Mesenchymal stem cell (in vitro differentiated cells and primary cell): ENCODE measurements around the gene TIE1.

Experiments used
- DNase-seq: peaks from one replicate; pipeline ENCODE4 v3.0.0-alpha.2; 2013
- H2AFZ ChIP-seq: one replicate; pipeline ENCODE4 v1.6.1; 2013; ENCODE audit warnings: low read depth, mild to moderate bottlenecking, control low read depth, inconsistent platforms, low read length, moderate library complexity
- H2AK5ac ChIP-seq: 2 replicates; pipeline ENCODE4 v1.6.1; 2013; ENCODE audit warnings: low read length, moderate library complexity, mild to moderate bottlenecking, inconsistent platforms; ENCODE audit not compliant: severe bottlenecking
- H2BK120ac ChIP-seq: one replicate; pipeline ENCODE4 v1.6.1; 2013; ENCODE audit warnings: low read depth, mild to moderate bottlenecking, inconsistent platforms, low read length, moderate library complexity
- H2BK12ac ChIP-seq, 2 experiments: one replicate each; pipeline ENCODE4 v1.6.1; 2013; ENCODE audit warnings: inconsistent platforms in 2 of 2, low read length in 2 of 2, mild to moderate bottlenecking in 2 of 2, moderate library complexity in 2 of 2, control low read depth in 1 of 2
- H2BK15ac ChIP-seq: one replicate; pipeline ENCODE4 v1.6.1; 2013; ENCODE audit warnings: mild to moderate bottlenecking, low read depth, inconsistent platforms; ENCODE audit not compliant: poor library complexity, severe bottlenecking
- H2BK5ac ChIP-seq: 2 replicates; pipeline ENCODE4 v1.6.1; 2013; ENCODE audit warnings: low read depth, mild to moderate bottlenecking, low read length, control low read depth, inconsistent platforms; ENCODE audit not compliant: poor library complexity, severe bottlenecking
- H3K14ac ChIP-seq, 2 experiments: one replicate each; pipeline ENCODE4 v1.6.1; 2013; ENCODE audit warnings: inconsistent platforms in 2 of 2, low read length in 2 of 2, control low read depth in 1 of 2, mild to moderate bottlenecking in 1 of 2, moderate library complexity in 1 of 2
- H3K18ac ChIP-seq, 2 experiments: one replicate each; pipeline ENCODE4 v1.6.1; 2013; ENCODE audit warnings: inconsistent platforms in 2 of 2, low read length in 2 of 2, control low read depth in 1 of 2, low read depth in 1 of 2, mild to moderate bottlenecking in 1 of 2
- H3K23ac ChIP-seq, 2 experiments: one replicate each; pipeline ENCODE4 v1.6.1; 2013; ENCODE audit warnings: inconsistent platforms in 2 of 2, low read length in 2 of 2, mild to moderate bottlenecking in 2 of 2, moderate library complexity in 2 of 2, control low read depth in 1 of 2
- H3K27ac ChIP-seq: 2 replicates; pipeline ENCODE4 v1.5.1; 2013; ENCODE audit warnings: mild to moderate bottlenecking, moderate library complexity, low read length, control low read depth, inconsistent platforms; ENCODE audit not compliant: poor library complexity, severe bottlenecking
- H3K27me3 ChIP-seq, 2 experiments: 2 replicates each; pipeline versions ENCODE4 v1.6.1 to v1.7.0; 2013; ENCODE audit warnings: low read length in 2 of 2, mild to moderate bottlenecking in 2 of 2, moderate library complexity in 2 of 2, control low read depth in 1 of 2, inconsistent platforms in 1 of 2; ENCODE audit not compliant: control insufficient read depth in 1 of 2, insufficient read depth in 1 of 2
- H3K36me3 ChIP-seq, 2 experiments: 2 replicates each; pipeline versions ENCODE4 v1.6.1 to v1.7.0; 2013; ENCODE audit warnings: low read length in 2 of 2, control low read depth in 1 of 2, inconsistent platforms in 1 of 2, low read depth in 1 of 2, mild to moderate bottlenecking in 1 of 2; ENCODE audit not compliant: insufficient read depth in 2 of 2, control insufficient read depth in 1 of 2
- H3K4ac ChIP-seq, 2 experiments: one replicate each; pipeline ENCODE4 v1.6.1; 2013; ENCODE audit warnings: inconsistent platforms in 2 of 2, low read length in 2 of 2, mild to moderate bottlenecking in 2 of 2, moderate library complexity in 2 of 2, control low read depth in 1 of 2, low read depth in 1 of 2
- H3K4me1 ChIP-seq: 2 replicates; pipeline ENCODE4 v1.6.1; 2013; ENCODE audit warnings: low read depth, low read length, control low read depth; ENCODE audit not compliant: control insufficient read depth, insufficient read depth
- H3K4me2 ChIP-seq: 2 replicates; pipeline ENCODE4 v1.6.1; 2013; ENCODE audit warnings: low read length, mild to moderate bottlenecking, inconsistent platforms; ENCODE audit not compliant: poor library complexity, severe bottlenecking
- H3K4me3 ChIP-seq, 2 experiments: 2 replicates each; pipeline versions ENCODE4 v1.5.1 to v1.7.0; 2013; ENCODE audit warnings: low read length in 2 of 2, mild to moderate bottlenecking in 2 of 2, control low read depth in 1 of 2, low read depth in 1 of 2; ENCODE audit not compliant: insufficient read depth in 1 of 2
- H3K79me1 ChIP-seq: replicated peaks from 2 replicates; pipeline ENCODE4 v1.6.1; 2013; ENCODE audit warnings: mild to moderate bottlenecking, control low read depth, low read length, inconsistent platforms; ENCODE audit not compliant: poor library complexity, severe bottlenecking
- H3K9ac ChIP-seq: 2 replicates; pipeline ENCODE4 v1.7.0; 2013; ENCODE audit warnings: mild to moderate bottlenecking, low read length, moderate library complexity
- H3K9me3 ChIP-seq: 2 replicates; pipeline ENCODE4 v1.7.0; 2013; ENCODE audit warnings: mild to moderate bottlenecking, low read length; ENCODE audit not compliant: control insufficient read depth
- H4K8ac ChIP-seq: one replicate; pipeline ENCODE4 v1.6.1; 2013; ENCODE audit warnings: inconsistent platforms, mild to moderate bottlenecking, low read length, moderate library complexity
- H4K91ac ChIP-seq: one replicate; pipeline ENCODE4 v1.6.1; 2013; ENCODE audit warnings: mild to moderate bottlenecking, low read length, inconsistent platforms
- WGBS: methylation state at CpG from one replicate; pipeline ENCODE4 v1.1.7; 2013; ENCODE audit warnings: mixed read lengths; 5-methylcytosine and 5-hydroxymethylcytosine counted together

The TIE1 gene

DNA sequence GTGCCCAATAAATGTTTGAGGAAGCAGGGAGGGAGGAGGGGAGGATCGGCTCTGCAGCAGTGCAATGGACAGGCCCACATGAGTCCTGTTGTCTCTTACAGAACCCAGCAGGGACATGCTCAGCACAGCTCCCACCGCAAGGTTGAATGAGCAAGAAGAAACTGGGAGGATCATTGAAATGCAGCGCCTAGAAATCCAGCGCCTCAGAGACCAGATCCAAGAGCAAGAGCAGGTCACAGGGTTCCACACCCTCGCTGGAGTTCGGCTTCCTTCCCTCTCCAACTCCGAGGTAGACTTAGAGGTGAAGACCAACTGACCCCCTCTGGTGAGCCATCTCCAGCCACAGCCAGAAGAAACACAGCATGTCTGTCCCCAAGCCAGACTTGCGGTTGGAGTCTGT lies 46.9 kb upstream of the TIE1 start:
- Histone ChIP-seq H3K23ac (no peak overlapping the region), H4K8ac (no peak overlapping the region), H2BK120ac (no peak overlapping the region), H3K9ac (no peak overlapping the region), H3K4me2 (no peak overlapping the region), H3K4ac (no peak overlapping the region), H2AK5ac (no peak overlapping the region), H3K14ac (no peak overlapping the region), H3K4me1 (no peaks in the 10 kb centered on the region), H3K27ac (no peak overlapping the region), H2BK5ac (no peak overlapping the region), H2AFZ (no peak overlapping the region), H3K4me3 (no peak overlapping the region), H4K91ac (no peak overlapping the region), H2BK12ac (no peak overlapping the region), H3K9me3 (peaks cover 5% of the 10 kb centered on the region), H3K18ac (no peak overlapping the region), H3K27me3 (peaks cover 18 to 30% of the 10 kb centered on the region in 2 experiments), H3K36me3 (no peaks in the 10 kb centered on the region), H2BK15ac (no peak overlapping the region), H3K79me1 (no peaks in the 10 kb centered on the region)
- 91% methylated on average over 8 of the region's 8 CpGs for WGBS
- DNase-seq, result no peak

DNA sequence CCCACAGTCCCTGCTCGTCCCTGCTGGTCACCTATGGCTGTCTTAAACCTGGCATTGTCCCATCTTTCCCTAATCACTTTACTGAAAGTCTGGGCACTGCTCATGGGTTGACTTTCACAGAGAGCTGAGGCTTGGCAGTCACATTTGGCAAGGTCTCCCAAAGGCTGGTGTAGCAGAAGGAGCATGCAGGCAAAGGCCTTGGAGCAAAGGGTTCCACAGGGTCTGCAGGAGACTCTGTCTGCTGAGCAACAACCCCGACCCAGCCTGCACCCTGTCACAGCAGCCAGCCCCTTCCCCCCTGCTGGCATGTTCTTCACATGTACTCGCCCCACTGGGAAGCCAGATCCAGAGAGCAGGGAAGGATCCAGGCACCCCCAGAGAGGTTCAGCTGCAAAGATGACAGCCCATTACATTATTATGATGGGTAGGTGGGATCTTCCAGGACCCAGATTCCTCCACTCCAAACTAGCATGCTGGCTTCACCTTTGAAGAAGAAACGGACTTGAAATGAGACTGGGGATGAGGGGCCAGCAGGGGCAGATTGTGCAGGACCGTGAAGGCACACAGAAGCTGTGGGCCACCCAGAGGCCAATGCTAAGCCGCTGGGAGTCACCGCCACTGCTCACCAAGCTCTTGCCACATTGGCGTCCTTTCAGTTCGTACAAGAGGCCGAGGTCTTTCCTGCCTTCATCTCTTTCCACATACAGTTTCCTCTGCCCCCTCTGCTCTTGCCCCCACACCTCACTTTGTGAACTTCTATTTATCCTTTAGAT lies 45.2 kb upstream of the TIE1 start:
- Histone ChIP-seq H3K4me1 (no peaks in the 10 kb centered on the region), H3K9me3 (peaks cover 5% of the 10 kb centered on the region), H2BK120ac (no peak overlapping the region), H3K9ac (no peak overlapping the region), H3K14ac (peak overlapping the region in 1 of 2 experiments; percentile 64), H3K27ac (no peak overlapping the region), H4K8ac (no peak overlapping the region), H2BK12ac (no peak overlapping the region), H3K4me2 (no peak overlapping the region), H3K4me3 (no peak overlapping the region), H2BK15ac (no peak overlapping the region), H3K18ac (no peak overlapping the region), H3K23ac (no peak overlapping the region), H2AFZ (no peak overlapping the region), H4K91ac (no peak overlapping the region), H2AK5ac (no peak overlapping the region), H3K4ac (no peak overlapping the region), H2BK5ac (no peak overlapping the region), H3K27me3 (peaks cover 18 to 30% of the 10 kb centered on the region in 2 experiments), H3K36me3 (no peaks in the 10 kb centered on the region), H3K79me1 (no peaks in the 10 kb centered on the region)
- no peak for DNase-seq
- 66% methylated on average over 10 of the region's 10 CpGs for WGBS

DNA sequence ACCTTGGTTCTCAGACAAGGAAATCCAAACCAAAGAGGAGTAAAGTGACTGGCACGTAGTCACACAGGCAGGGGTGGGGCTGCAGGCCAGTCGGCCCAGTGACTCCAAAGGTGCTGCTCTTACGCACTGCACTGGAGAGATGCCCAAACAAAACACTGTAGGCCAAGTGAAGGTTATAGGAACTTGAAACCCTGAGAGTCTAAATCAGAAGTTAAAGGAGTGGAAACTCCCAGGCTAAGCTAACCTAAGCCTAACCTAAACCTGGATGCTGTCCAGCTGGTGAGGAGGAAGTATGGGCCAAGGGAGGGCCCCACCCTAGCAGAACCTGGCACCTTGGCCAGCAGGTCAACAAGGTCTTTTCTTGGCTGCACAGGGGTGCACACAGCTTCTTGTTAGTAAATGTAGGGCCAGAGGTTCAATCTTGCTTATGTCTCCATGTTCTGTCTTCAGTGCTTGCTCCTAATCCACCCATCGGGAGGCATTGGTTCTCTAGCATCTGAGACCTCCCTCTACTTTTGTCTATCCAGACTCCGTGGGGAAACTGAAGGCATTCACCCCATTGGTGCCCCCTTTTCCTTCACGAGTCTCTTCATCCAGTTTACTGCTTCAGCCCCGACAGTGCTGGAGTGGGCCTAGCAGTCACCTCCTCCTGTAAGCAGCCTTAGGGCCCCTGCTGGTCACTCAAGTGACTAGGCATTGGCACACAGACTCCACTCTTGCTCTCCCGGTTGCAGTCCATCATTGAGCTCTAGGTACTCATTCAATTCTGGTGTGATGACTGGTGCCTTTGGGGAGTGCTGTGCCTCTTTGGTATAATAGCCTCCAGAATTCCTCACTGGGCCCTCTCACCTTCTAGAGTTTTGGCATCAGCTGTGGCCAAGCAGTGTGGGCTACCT lies 43.9 kb upstream of the TIE1 start:
- Histone ChIP-seq H3K4me3 (no peak overlapping the region), H3K4me2 (no peak overlapping the region), H2BK15ac (no peak overlapping the region), H3K9me3 (peaks cover 5% of the 10 kb centered on the region), H2BK120ac (no peak overlapping the region), H2BK12ac (no peak overlapping the region), H3K27me3 (peaks cover 18 to 30% of the 10 kb centered on the region in 2 experiments), H4K91ac (no peak overlapping the region), H3K9ac (no peak overlapping the region), H2AK5ac (no peak overlapping the region), H3K4me1 (no peaks in the 10 kb centered on the region), H3K4ac (no peak overlapping the region), H3K36me3 (no peaks in the 10 kb centered on the region), H3K18ac (no peak overlapping the region), H3K27ac (no peak overlapping the region), H3K14ac (no peak overlapping the region), H2BK5ac (no peak overlapping the region), H4K8ac (no peak overlapping the region), H3K79me1 (no peaks in the 10 kb centered on the region), H3K23ac (no peak overlapping the region), H2AFZ (no peak overlapping the region)
- WGBS, result 89% methylated on average over 8 of the region's 8 CpGs
- no peak for DNase-seq

DNA sequence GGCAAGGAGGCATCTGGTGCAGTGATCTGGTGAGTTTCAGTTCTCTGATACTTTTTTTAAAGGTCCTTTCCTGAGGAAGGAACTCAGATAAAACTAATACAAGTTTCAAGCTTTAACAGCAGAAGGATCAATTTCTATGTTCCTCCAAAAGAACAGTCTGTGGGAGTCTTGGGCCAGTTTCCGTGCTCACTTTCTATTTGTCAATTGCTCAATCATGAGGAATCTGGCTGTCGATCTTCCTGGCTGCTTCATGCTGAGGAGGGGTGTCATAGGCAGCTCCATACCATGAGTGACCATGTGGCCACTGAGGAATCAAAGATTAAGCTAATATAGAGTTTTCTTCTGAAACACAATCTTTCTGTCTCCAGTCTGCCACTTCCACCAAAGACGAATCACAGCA lies 42.4 kb upstream of the TIE1 start:
- Histone ChIP-seq H4K8ac (no peak overlapping the region), H3K4me2 (no peak overlapping the region), H3K4ac (no peak overlapping the region), H4K91ac (no peak overlapping the region), H3K18ac (no peak overlapping the region), H2BK12ac (no peak overlapping the region), H3K9me3 (peaks cover 5% of the 10 kb centered on the region), H2BK5ac (no peak overlapping the region), H3K79me1 (no peaks in the 10 kb centered on the region), H3K27ac (no peak overlapping the region), H3K4me1 (no peaks in the 10 kb centered on the region), H2BK120ac (no peak overlapping the region), H3K23ac (no peak overlapping the region), H3K4me3 (no peak overlapping the region), H3K14ac (no peak overlapping the region), H3K36me3 (no peaks in the 10 kb centered on the region), H3K27me3 (peaks cover 15 to 22% of the 10 kb centered on the region in 2 experiments), H2AFZ (no peak overlapping the region), H2BK15ac (no peak overlapping the region), H3K9ac (no peak overlapping the region), H2AK5ac (no peak overlapping the region)
- whole genome bisulfite sequencing, result 91% methylated on average over 3 of the region's 3 CpGs
- DNase-seq, result no peak
